NCI-H2196 (cell line): ENCODE results near the gene RPTOR.

Source experiments
- DNase-seq: peaks from one replicate; lab custom pipeline; 2025; ENCODE audit not compliant: unreplicated experiment; lab: John Stamatoyannopoulos, UW

The RPTOR gene

DNA sequence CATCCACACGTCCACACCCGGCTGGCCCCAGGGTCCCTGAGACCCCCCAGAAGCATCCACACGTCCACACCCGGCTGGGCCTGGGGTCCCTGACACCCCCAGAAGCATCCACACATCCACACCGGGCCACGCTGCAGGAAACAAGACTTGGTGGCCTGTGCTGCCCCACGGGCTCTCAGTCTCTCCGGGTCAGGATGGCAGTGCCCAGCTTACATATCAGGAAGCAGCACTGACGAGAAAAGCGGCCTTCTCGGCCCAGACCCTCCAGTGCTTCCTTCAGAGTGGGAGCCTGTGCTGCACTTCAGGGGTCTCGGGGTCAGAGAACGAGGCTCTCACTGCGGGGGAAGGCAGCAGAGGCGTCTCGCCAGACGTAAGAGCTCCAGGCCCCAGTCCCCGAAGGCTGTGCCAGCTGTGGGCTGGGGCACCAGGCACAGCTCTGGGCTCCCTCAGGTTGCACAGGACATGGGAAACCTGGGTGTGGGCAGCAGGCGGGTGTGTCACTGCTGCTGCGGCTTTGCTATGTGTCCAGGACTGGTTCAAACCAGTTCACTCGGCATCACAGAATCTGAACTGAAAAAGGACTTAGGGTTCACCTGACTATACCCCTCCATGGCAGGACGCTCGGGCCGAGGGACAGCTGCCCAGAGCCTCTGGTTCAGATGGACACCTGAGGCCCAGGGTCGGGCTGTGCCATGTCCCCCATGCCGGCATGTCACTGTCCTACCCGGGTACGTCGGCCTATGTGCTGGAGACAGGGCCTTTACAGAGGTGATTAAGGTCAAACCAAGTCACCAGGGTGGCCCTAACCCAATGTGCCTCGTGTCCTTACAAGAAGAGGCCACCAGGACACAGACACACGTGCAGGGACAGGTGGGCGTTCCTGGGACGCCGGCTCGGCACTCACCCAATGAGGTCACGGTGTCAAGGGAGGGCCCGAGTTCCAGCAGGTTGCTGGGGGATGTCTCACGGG, 406.8 kb downstream of the RPTOR start:
- no peak for DNase-seq

DNA sequence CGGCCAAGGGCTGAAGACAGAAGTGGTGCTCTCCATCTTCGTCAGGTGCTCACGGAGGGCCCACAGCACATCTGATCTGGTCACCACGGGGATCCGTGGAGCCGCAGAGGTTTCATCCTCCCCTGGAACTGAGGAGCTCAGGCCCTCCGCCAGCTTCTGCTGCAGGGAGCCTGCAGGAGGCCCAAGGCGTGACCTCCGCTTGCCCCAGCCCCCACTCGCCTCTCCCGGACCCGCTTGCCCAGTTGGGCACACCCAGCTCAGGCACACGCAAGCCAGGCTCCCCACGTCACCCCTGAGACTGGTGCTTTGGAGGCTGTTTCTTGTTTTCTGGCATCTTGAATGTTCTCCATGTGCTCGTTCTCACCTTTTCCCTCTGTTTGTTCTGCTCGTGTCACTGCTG, 407.7 kb downstream of the RPTOR start:
- DNase-seq: no peak

- no peak for DNase-seq
These were observed 409.1 kb downstream of the RPTOR start for GRCh38 chr17:80953471-80954315.

DNA sequence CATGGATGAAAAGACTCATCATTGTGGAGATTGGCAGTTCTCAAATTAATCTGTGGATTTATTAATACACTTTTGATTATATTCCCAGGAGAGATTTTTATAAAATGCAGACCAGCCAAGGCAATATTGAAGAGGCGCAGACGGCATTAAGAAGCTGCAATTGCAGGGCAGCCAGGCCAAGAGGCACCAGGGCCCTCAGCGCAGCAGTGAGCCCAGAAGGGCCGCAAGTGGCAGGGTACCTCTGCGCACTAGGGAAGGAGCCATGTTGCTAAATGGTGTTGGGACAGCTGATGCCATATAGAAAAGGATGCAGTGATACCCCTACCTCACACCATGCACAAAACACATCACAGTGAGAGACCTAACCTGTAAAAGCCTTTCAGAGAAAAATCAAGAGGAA, 410.4 kb downstream of the RPTOR start:
- DNase-seq: no peak

GRCh38 chr17:80955671-80956280, 411.1 kb downstream of the RPTOR start:
- no peak for DNase-seq

- DNase-seq: no peak
These were observed 411.9 kb downstream of the RPTOR start for GRCh38 chr17:80956321-80957190.

GRCh38 chr17:80957461-80957941, 412.9 kb downstream of the RPTOR start:
- DNase-seq: no peak

DNA sequence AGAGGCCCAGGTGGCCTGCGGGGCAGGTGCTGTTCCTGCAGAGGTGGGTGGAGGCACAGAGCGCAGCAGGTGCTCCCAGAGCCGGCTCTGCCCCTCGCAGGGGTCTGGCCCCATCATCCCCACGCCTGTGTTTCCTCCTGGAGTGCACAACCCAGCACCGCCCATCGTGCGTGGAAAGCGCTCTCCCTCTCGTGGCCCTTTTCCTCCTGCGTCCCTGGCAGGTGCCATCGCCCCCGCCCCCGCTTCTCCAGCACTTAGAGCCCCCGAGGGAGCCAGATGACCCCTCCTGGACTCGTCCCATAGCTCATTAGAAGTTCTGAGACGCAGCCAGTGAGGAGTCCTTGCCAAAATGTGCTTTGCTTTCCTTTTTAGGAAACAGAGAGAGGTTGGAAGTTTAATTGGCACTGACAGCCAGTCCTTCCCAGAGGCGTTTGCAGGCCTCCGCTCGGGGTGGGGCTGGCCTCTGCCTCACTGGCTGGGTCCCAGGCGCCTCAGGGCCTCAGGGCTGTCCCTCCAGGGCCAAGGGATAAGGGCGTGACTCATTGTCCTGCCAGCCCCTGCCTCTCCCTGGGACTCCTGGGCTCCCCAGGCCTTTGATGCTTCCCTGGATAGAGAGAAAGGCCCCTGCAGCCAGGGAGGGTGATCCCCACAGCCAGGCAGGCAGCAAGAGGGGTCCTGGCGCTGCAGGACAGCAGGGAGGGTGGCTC, 414.8 kb downstream of the RPTOR start:
- no peak for DNase-seq

- no peak for DNase-seq
These were observed 415.6 kb downstream of the RPTOR start for GRCh38 chr17:80960037-80960796.

GRCh38 chr17:80960797-80961452, 416.3 kb downstream of the RPTOR start:
- DNase-seq: no peak

DNA sequence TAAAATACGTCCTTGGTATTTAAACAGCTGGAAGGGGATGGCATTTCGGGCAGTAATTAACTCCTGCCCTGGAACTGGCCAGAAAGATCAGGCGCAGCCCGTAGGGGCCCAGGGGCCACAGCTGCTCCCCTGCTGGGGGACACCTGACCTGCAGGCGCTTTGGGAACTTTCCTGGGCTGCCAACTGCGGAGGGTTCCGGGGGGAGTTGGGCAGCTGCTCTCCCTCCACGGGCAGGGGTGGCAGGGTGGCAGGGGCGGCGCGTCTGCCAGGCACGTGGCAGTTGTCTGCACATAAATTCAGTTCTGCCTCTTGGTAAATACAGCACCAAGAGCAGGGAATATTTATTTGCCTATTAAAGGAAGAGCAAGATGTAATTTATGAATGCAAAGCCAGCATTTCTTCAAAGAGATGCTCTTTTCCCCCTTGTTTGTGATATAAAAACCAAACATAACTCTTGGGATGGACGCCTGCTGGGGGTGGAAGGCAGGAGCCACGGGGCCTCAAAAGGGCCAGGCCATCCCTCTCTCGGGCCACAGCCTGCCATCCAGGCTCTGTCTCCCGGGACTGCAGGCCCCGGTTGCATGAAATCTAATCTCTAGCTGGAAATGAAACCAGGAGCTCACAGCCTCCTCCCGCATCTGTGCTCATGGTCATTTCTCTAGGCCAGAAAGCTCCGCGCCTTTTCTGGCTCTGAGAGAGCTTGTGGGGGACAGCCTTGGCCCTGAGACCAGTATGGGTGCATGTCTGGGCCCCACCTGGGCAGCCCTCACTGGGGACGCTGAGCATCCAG, 417.1 kb downstream of the RPTOR start:
- no peak for DNase-seq

GRCh38 chr17:80962356-80963329, 418.0 kb downstream of the RPTOR start:
- no peak for DNase-seq

DNA sequence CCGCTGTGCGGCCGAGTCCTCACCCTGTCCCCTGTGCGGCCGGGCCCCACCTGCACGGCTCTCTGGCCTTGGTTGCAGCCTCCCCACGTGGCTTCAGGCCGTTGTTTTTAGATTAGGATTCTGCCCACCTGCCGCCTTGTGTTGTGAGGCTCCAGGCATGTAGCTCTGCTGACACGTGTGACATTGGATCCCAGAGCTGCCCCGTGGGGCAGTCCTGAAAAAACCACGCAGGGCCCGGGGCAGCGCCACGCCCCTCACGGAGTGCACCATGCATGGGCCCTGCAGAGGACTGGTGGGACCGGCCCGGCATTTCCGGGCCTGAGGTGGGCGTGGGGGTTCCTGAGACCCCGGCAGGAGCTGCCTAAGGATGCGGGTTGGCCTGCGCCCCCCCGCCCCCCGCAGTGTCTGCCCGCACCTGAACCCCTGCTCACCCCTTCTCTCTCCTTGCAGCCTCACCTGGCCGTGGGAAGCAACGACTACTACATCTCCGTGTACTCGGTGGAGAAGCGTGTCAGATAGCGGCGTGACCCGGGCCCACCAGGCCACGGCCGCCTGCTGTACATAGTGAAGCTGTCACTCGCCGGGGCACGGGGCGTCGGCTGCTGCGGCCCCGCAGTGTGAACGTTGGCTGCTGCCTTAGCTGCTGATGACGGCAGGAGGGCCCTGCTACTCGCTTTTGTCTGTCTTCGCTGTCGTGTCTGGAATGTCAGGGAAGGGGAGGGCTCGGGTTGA, 419.3 kb downstream of the RPTOR start:
- DNase-seq: no peak

GRCh38 chr17:80964544-80964856, 419.9 kb downstream of the RPTOR start:
- no peak for DNase-seq

GRCh38 chr17:80964859-80965580, 420.4 kb downstream of the RPTOR start:
- no peak for DNase-seq
